Stimulated activated CD4-positive, alpha-beta T cell treated with anti-CD3 and anti-CD28 coated beads, Interleukin-12 subunit alpha, Interleukin-12 subunit beta, amount 100 ng/mL, for 48 hours (primary cell): ENCODE data around the gene EPHX1.

Experiments
- DNase-seq, 3 donors: peaks; one replicate each; pipeline ENCODE4 v3.0.0-alpha.2; 2020; ENCODE audit warnings: low read depth in 2 of 3, low spot score in 1 of 3

Gene EPHX1

DNA sequence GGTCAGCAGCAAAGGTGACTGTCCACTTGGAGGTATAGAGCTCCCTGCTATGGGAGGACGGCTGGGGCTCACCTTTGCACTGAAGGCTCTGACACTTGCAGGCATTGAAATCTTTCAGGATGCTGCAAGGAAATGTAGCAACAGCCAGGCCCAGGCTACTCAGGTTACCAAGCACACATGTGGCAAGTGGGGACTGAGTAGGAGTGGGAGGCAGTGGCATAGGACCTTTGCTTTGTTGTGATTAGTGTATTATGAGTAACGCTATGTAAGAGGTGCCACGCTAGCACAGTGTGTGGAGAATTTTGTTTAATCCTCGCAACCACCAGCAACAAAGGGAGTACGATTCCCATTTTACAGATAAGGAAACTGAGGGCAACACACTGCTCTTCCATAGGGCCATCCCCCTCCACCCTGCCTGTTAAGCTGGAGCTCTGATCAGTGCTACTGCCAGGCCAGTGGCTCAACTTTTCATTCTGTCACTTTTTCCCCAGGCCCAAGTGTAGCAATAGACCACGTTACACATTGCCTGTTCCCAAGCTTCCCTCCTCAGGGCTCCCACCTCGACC lies 51.0 kb downstream of the EPHX1 start:
- DNase-seq, result no peak

DNA sequence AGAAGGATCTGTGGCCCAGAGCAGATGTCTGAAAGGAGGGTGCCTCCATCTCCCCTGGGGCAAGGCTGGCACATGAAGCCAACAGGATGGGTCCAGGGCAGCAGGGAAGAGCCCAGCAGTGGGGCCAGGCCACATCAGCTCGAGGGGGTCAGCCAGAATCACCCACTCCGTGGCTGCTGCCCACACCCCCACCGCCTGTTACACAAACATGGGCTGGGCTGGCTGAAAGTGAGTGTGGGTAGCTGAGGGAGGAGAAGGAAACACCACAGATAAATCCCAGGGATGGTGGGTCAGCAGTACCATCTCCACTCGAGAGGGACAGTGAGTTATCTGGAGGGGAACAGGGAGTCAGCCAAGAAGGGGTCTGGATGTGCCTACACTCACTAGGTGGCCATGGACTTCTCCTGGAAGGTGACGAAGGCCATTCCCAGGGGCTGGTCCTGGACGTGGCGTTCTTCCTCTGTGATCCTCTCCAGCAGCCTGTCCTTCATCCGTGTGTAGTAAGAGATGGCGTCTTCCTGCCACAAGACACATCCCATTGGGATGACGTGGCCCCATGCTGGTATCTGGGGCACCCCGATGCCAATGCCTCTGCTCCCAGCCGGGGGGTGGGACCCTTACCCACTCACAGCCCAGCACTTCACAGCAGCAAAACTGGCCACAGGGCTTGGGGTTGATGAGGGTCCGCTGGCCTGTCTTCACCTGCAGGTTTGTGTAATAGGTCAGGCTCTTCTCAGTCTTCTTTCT lies 52.1 kb downstream of the EPHX1 start:
- no peak for DNase-seq

DNA sequence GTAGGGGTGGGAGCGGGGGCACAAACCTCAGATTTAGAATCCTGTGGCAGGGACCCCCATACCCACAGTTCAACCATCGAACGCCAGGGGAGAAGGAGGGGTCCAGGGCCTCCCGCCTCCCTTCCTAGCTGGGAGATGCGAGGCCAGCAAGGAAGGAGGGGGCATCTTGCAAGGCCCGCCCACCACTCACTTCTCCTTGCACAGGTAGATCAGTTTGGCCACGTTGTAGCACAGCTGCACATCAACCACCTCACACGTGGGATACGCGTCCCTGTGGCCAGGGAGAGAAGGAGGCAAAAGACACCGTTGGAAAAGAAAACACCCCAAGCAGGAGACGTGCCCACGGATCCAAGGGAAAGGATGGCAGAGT lies 52.6 kb downstream of the EPHX1 start:
- DNase-seq, result no peak

DNA sequence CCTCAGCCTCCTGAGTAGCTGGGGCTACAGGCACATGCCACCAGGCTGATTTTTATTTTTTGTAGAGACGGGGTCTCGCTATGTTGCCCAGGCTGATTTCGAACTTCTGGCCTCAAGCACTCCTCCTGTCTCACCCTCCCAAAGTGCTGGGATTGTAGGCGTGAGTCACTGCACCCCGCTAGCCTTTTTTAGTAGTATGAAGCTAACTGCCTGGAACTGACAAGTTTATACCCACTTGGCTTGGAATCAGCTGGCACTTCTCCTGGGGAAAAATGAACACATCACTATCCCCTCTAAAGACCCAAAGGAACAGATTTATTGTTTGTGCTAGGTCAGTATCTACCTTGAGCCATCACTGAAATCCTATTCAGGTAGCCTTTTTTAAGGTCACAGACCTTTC lies 53.2 kb downstream of the EPHX1 start:
- no peak for DNase-seq

DNA sequence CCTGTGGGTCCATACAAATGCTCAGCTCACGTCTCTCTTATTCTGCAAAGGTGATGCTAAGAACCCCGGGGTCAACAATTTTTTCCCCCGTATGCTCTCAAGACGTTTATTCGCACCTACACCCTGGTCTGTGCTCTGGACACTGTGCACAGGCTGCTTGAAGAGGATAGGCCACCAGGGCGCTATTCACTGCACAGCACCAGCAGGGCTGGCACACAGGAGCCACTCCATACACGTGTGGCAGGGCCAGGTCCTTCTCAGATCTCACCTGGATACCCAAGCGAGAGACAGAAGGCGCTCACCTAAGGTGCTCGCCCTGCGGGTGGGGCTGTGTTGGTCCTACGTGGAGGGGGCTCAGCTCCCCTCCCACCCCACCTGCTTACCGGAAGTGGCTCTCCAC lies 55.6 kb downstream of the EPHX1 start:
- DNase-seq, result no peak

DNA sequence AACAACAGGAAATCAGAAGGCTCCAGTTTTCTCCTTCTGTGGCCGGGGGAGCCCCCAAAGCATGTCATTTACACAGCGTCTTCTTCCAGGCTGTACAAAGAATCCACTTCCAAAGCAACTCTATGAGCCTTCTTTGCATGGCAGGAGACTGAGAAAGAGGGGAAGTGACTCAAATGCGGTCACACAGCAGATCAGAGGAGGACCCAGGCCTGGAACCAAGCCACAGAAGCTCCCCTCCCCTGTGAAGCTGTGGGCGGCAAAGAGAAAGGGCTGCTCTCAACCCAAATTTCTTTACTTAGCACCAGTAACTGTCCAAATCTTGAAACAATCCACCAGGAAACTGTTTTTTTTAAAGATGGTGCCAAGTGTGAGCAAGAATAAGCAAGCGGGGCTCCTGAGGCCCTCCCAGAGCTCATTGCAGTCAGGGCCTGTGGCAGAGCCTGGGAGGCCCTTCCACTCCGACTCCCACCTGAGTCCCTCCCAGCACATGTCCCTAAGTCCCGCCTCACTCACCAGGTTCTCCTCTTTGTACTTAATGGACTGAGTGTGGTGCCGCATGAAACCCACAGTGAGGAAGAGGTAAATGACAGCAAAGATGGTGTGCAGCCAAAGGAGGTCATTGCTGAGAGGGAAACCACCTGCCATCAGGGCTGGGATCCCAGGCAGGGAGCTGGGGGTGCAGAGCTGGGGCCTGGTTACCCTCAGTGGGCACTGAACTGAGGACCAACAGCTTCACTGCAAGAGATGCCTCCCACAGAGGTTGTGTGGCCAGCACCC lies 56.3 kb downstream of the EPHX1 start:
- DNase-seq, result peak; percentile 58 to 67 (median 63)

DNA sequence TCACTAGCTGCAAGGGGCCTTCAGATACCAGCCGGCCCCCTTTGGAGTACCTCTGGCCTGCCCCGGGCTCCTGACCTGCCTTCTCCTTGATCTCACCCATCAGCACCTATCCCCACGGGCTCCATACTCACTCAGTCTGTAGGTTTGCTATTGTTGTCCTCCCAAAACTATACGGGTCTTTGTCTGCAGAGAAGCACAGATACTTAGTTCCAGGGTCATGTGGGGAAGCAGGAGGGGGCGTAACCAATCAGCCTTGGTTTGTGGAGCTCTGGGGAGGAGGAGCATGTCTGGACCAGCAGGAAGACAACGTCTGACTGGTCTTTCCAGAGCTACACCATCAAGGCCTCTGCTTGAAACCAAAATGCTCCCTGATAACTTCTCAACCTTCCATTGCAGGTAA lies 57.1 kb downstream of the EPHX1 start:
- DNase-seq, result no peak

DNA sequence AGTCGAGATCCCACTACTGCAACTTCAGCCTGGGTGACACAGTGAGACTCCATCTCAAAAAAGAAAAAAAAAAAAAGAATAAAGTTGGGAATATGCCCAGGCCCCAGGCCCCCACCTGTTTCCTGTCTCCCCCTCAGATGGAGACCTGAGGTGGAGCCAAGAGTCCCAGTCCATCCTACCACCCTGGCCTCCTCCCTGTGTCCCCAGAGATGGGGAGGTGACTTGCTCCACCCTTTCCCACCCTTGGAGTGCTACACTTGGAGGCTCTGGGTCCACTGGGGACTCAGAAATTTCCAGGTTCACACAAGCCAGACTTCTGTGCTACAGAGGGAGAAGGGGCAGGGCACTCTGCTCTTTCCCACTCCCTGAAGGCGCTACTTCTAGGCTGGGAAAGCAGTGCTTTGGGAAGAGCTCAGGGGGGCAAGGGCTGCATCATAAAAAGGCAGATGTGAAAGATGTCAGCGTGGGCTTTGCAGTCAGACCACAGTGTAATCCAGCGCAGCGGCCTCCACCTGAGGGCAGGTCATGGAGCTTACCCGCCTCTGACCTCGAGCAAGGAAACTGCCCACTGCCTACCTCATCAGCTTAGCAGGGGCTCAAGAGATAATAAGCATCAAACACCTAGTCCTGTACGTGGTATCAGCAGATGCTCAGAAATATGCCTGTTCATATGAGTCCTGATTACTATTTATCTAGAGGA lies 58.9 kb downstream of the EPHX1 start:
- no peak for DNase-seq

DNA sequence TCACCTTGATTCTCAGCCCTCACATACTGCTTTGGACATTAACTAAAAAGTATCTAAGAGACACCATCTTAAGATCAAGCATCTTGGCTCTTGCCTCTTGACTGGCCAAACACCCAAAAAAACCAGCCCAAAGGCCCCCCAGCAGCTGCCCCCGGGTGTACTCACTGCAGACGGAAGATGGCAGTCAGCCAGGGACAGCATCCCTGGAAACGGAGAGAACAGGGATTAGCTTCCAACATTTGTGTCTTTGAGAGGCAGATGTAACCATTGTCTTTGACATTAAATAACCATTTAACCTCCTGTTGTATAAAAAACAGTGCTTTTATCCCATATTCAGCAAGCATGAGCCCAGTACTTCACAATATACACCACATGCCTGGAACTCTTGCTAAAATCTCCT lies 61.0 kb downstream of the EPHX1 start:
- DNase-seq, result no peak

DNA sequence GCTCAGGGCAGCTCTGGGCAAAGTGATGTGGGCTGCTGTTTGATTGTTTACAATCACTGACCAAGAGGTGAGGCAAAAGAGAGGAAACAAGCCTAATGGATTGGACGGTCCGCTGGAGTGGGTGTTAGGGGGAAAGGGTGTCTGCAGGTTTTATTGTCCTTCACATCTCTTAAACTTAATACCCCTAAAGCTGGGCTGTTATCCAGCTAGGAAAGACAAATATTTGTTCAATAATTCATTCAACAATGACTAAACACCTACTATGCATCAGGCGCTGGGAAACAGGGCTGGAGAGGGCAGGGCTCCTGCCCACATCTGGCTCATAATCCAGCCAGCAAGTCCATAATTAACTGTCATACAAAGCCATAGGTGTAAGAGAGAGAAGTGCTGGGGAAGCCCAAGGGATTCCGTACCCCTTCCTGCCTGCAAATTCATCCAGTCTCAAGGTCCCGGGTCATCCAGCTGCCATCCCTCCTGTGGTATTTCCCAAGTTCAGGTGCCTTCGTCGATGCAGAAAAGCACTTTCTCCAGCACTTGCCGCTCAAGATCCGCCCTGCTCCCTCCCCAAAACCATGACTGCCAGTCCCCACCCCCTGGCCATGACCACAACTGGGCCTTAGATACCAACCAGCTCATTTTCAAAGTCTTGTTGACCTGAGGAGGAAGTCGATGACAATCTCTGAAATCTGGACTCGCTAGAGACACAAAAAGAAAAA lies 61.6 kb downstream of the EPHX1 start:
- no peak for DNase-seq

DNA sequence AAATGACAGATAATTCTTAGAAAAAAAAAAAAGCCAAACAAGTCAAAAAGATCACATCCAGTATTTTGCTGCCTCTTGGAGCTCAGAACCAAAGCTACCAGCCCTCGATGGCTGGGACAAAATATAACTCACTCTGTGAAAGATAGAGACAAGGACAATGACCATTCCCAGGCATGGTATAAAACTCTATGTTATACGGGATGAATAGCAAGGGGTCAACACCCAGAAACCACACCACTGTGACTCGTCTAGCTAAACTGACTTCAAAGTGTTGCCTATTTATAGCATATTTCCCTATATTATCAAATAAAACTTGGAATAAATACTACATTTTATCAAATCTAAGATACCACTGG lies 62.1 kb downstream of the EPHX1 start:
- no peak for DNase-seq

DNA sequence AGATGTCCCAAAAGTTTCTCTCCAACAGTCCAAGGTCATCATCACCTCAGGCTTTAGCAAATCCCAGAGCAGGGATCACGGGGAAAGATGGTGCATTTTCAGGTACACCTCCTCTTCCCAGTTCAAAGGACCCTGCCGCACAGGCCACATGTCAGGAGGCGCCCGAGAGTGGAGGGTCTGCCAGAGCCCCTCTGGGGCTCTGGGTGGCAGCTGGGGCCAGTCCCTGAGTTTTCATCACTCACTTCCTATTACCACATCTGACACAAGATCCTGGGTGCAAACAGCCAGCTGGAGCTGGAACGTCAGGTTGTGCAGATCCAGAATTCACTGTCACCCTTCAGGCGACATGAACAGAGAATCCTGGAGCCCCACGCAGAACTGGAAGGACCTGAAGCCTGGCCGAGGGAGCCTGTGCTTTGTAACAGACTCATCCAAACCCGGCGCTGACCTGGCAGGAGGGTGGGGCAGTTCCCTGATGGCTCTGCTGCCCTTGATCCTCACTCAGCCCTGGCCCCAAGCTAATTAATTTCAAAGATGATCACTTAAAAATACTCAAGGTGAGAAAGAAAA lies 63.4 kb downstream of the EPHX1 start:
- no peak for DNase-seq

DNA sequence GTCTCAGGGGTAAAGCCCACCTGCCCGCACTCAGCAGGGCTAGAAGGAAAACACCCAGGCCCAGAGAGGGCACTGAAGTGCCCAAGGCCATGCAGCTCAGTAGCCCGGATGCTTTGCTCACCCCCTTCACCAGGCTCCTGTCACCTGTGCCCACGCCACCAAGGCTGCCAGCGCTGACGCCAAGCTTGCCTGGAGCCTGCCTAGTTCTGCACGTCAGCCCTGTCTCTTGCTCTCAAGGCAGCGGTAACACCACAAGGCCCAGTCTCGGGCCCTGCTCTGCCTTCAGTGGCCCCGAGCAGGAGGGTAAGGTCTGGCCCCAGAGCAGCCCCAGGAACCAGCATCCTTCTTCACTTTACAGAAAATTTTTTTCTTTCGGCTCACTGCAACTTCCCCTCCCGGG lies 64.5 kb downstream of the EPHX1 start:
- DNase-seq, result no peak

DNA sequence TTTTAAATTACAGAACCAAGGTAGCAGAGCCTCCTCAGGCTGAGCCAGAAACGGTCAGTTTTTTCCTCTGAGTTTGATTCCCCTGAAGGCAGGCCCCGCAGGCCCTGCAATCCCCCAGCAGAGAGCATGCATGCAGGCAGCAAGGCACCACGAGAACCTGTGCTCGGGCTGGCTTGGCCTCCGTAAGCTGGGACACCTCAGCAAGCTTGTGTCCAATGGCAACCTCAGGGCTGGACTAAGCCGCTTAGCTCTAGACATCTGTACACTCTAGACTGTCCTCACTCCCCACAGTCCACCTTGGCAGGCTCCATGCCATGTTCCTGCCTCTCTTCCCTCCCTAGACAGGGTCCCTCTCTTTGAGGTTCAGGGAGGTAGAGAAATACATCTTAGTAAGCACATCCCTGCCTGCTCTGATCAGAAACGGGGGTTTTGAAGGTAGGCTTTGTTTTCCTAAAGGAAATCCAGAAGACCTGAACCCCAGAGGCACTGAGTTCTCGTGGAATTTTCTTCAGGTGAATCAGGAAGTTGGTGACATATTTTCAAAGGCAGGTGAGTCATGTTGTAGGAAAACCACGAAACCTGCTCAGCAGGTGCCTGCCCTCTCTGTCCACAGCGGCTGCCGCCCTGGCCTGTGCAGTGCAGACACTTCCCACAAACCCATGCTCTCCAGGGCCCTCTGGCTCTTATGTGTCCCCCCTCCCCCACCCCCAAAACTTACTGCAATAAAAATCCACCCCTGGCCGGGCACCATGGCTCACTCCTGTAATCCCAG lies 65.3 kb downstream of the EPHX1 start:
- DNase-seq, result no peak

DNA sequence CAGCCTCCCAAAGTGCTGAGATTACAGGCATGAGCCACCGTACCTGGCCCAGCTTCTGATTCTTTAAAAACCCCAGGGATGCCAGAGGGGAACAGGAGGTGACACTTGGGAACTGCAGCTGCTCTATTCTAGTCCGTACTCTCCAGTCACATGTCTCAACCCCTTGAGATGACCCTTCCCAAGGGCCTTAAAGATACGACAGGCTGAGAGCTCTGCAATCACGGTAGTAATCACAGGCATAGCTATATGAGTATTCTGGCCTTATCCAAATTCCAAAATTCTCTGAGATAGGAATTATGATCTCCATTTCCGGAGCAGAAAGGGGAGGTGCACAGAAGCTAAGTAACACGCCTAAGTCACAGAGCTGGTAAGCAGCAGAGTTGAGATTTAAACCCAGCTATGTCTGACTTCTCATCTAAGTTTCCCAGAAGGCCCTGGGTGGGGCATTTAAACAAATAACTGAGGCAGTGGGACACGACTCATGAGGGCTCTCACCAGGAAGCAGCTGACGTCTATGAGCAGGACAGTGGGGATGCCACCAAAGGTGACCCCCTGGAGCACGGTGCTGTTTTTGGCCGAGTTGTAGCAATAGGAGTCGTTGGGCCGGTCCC lies 67.1 kb downstream of the EPHX1 start:
- DNase-seq, result no peak

DNA sequence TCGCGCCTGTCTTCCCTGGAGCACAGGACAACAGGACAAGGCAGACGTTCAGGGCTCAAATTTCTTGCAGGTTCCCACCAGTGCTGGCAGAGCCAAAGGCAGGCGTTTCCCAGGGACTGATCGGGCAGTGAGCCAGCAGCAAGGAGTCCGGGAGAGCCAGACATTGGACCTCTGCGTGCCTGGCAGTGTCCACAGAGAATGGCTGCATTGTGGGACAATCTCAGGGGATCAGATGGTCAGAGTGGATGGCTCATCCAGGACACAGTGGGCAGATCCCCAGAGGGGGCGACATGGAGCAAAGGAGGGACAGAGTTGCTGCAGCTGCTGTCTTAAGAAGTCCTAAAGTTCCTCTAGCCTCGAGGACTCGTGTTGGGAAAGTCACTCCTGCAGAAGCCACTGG lies 67.7 kb downstream of the EPHX1 start:
- no peak for DNase-seq

DNA sequence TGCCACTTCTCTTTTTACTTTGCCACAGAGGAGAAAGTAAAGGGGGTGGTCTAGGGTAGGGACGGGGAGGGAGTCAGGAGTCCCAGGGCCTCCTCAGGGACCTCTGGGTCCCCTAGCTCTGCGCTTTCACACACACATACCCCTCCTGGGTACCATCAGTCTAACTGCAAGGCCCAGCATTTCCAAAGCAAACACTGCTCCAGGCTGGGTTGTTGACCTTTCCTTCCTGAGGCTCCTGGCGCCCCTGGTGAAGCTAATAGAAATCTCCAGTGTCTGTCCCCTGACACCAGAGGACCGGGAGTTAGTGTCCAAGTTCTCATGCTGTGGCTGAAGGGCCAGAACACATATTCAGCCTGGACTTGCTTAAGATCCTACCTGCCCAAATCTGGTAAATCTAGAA lies 68.4 kb downstream of the EPHX1 start:
- DNase-seq, result no peak

DNA sequence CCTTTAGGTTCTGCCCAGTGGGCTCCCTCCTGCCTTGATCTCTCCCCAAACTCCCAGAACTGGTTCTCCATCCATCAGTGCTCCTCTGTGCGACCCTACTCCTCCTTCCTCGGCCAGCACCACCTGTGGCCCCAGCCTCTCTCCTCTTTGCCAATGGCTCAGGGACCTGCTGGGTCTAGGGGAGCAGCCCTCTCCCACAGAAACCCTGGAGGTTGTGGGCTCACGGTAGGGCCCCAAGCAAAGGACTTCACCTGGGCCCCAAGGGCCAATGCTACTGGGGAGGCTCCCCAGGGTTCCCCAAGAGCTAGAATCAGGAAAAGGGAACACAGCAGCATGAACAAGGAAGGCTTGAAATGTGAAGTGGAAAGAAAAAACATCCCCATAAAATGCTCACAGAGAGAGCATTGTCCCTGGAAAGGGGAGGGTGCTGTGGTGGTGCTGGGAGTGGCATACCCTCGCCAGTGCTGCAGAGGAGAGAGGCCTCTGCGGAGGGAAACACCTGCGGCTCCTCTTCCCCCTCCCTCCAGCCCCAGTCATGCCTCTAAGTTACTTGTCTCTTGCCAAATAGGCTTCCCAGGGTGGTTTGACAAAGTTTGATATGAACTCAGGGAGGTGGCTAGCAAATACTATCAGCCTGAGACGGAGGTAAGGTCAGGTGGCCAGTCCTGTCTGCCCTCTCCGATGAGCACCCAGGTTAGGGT lies 69.7 kb downstream of the EPHX1 start:
- no peak for DNase-seq

DNA sequence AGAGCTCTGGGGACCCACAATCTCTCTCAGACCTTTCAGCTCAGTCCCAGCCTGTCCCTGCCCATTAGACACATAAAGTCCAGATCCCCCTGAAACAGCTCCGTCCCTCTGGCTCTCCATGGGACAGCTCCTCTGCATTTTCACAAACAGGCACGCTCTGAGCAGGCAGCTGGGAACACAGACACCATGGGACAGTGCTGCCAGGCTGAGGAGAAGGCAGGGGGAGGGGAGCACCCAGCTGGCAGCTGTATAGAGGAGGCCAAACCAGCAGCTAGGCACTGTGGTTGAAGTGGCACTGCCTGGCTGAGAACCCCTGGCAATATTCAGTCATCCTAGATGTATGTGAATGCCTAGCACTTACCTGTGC lies 70.3 kb downstream of the EPHX1 start:
- DNase-seq, result no peak
